Measurements from ENCODE around the gene SLC25A25.
"Not testable (repeated sequence)": the region's sequence is repeated elsewhere in the genome, so short reads cannot be mapped to it uniquely, and the experiment has no call there.

SLC25A25 gene

DNA sequence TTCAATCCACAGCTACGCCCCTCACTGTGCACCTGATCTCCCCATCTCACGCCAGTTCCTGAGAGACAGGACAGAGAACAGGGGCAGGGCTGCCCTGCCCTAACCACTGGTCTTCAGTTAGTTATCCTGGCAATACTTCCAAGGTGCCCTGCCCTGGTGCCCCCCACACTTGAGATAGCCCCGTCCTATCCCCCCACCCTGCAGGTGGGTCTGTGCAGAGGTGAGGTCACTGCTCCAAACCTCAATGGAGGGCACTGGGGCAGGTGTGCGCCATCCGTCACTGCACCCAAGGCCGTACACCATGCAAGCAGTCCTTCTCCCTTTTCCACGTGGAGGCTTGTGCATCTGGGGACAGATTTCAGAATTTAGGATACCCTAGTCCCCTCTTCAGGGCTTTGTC, 62.6 kb downstream of the SLC25A25 start:
- not testable (repeated sequence) for H3K4me3 ChIP-seq (ENCODE audit: low read length); H3K9me3 ChIP-seq (ENCODE audit: control insufficient read depth, low read length); H3K36me3 ChIP-seq (ENCODE audit: control insufficient read depth, insufficient read depth, low read length); H3K27me3 ChIP-seq (ENCODE audit: control insufficient read depth, insufficient read depth, low read length); H3K9ac ChIP-seq (ENCODE audit: low read length)
- H3K4me1 ChIP-seq (ENCODE audit: control insufficient read depth, insufficient read depth, low read length) = peaks cover 27% of the 10 kb centered on the region

GRCh38 chr9:128131346-128131745, 63.3 kb downstream of the SLC25A25 start:
- H3K4me1 ChIP-seq (ENCODE audit: control insufficient read depth, insufficient read depth, low read length) = peaks cover 23% of the 10 kb centered on the region
- not testable (repeated sequence) for H3K9ac ChIP-seq (ENCODE audit: low read length); H3K4me3 ChIP-seq (ENCODE audit: low read length); H3K27me3 ChIP-seq (ENCODE audit: control insufficient read depth, insufficient read depth, low read length); H3K9me3 ChIP-seq (ENCODE audit: control insufficient read depth, low read length); H3K36me3 ChIP-seq (ENCODE audit: control insufficient read depth, insufficient read depth, low read length)

DNA sequence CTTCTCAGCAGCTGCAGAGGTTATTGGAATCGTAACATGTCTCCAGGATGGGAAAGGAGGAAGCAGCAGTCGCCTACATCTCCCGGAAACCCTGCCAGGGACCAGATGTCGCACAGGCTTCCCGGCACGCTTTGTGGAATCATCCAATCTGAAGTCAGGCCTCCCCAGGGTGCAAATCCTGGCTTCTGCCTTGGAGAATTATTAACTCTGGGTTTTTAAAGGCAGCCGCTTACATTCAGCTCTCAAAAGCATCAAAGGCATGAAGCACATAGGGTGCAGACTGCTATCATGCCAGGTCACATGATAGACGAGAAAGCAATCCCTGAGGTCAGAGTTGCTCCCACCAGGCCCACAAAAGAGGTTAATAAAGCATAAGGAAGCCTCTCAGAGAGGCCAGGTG, 64.1 kb downstream of the SLC25A25 start:
- not testable (repeated sequence) for H3K27me3 ChIP-seq (ENCODE audit: control insufficient read depth, insufficient read depth, low read length); H3K9ac ChIP-seq (ENCODE audit: low read length); H3K9me3 ChIP-seq (ENCODE audit: control insufficient read depth, low read length); H3K36me3 ChIP-seq (ENCODE audit: control insufficient read depth, insufficient read depth, low read length); H3K4me3 ChIP-seq (ENCODE audit: low read length)
- H3K4me1 ChIP-seq (ENCODE audit: control insufficient read depth, insufficient read depth, low read length) = peaks cover 18% of the 10 kb centered on the region

DNA sequence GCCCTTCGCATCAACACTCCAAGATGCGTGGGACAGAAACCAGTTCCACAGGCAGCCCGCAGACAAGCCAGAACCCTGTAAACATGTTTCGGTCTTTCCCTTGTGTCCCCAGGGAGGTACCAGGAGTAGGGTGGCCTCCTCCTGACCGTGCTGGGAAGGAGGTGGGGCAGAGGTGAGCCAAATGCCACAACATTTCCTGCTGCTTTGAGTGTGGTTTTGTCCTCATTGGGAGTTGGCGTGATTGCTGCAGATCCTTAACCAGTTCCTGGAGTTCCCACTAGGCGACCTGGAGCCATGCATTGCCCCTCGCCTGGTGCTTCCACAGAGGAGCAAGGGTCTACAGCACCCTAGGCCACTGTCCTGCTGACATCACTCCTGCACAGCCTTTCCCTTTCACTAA, 67.5 kb downstream of the SLC25A25 start:
- not testable (repeated sequence) for H3K4me3 ChIP-seq (ENCODE audit: low read length)

DNA sequence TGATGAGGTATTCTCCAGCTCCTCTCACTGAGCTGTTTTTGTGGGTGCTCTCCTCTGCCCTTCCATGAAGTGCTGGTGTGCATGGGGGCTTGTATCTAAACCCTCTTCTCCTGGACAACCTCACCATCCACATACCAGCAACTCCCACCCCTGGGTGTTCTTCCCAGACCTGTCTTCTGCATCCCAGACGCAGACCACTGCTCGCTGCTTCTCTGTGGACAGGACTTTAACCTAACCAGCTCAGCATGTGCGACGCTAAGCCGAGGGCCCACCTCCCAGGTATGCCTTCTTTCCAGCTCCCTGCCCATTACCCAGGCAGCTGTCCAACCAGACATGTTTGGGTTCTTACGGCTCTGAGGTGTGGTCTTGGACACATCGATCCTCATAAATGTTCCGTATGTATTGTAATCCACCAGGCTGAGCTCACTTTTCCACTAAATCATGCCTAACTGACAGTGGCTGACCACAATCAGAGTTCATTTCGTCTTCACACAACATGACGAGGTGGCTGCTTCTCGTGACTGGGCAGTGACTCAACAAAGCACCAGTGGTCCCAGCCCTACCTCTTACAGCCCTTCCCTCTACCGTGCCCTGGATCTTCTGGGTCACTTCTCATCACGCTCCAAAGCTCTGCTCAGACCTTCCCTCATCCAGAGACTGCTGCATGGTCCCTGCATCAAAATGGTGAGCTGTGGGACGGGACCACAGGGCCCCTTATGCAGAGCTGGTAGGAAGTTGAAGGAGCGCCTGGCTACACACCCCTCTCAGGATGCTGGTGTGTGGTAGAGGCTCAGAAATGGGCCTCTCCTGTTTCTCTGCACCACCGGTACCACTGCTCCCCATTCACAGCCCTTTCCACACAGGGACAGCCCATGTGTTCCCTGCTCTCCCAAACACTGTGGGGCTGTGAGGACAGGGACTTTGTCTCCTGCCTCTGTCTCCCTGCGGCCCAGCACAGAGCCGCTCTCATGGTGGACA, 69.1 kb downstream of the SLC25A25 start:
- H3K4me1 ChIP-seq (ENCODE audit: control insufficient read depth, insufficient read depth, low read length) = peaks cover 9% of the 10 kb centered on the region

More for the DNA sequence above, 67.5 kb downstream of the SLC25A25 start:
- not testable (repeated sequence) for H3K4me1 ChIP-seq (ENCODE audit: control insufficient read depth, insufficient read depth, low read length); H3K9ac ChIP-seq (ENCODE audit: low read length); H3K9me3 ChIP-seq (ENCODE audit: control insufficient read depth, low read length); H3K36me3 ChIP-seq (ENCODE audit: control insufficient read depth, insufficient read depth, low read length); H3K27me3 ChIP-seq (ENCODE audit: control insufficient read depth, insufficient read depth, low read length)

GRCh38 chr9:128138001-128138400, 70.0 kb downstream of the SLC25A25 start:
- no peaks in the 10 kb centered on the region for H3K36me3 ChIP-seq (ENCODE audit: control insufficient read depth, insufficient read depth, low read length)
- no peak overlapping the region for H3K4me3 ChIP-seq (ENCODE audit: low read length)
- H3K9ac ChIP-seq (ENCODE audit: low read length) = no peak overlapping the region
- no peaks in the 10 kb centered on the region for H3K27me3 ChIP-seq (ENCODE audit: control insufficient read depth, insufficient read depth, low read length)
- H3K4me1 ChIP-seq (ENCODE audit: control insufficient read depth, insufficient read depth, low read length) = peaks cover 9% of the 10 kb centered on the region
- no peaks in the 10 kb centered on the region for H3K9me3 ChIP-seq (ENCODE audit: control insufficient read depth, low read length)

More for the DNA sequence above, 69.1 kb downstream of the SLC25A25 start:
- H3K36me3 ChIP-seq (ENCODE audit: control insufficient read depth, insufficient read depth, low read length) = no peaks in the 10 kb centered on the region
- no peaks in the 10 kb centered on the region for H3K27me3 ChIP-seq (ENCODE audit: control insufficient read depth, insufficient read depth, low read length)
- H3K9ac ChIP-seq (ENCODE audit: low read length) = no peak overlapping the region
- H3K4me3 ChIP-seq (ENCODE audit: low read length) = no peak overlapping the region
- no peaks in the 10 kb centered on the region for H3K9me3 ChIP-seq (ENCODE audit: control insufficient read depth, low read length)

GRCh38 chr9:128139621-128140020, 71.6 kb downstream of the SLC25A25 start:
- H3K9me3 ChIP-seq (ENCODE audit: control insufficient read depth, low read length) = no peaks in the 10 kb centered on the region
- H3K4me1 ChIP-seq (ENCODE audit: control insufficient read depth, insufficient read depth, low read length) = peaks cover 23% of the 10 kb centered on the region
- H3K27me3 ChIP-seq (ENCODE audit: control insufficient read depth, insufficient read depth, low read length) = no peaks in the 10 kb centered on the region
- no peak overlapping the region for H3K4me3 ChIP-seq (ENCODE audit: low read length)
- no peak overlapping the region for H3K9ac ChIP-seq (ENCODE audit: low read length)
- no peaks in the 10 kb centered on the region for H3K36me3 ChIP-seq (ENCODE audit: control insufficient read depth, insufficient read depth, low read length)

- Histone ChIP-seq H3K9ac (ENCODE audit: low read length) (no peak overlapping the region), H3K4me3 (ENCODE audit: low read length) (no peak overlapping the region), H3K36me3 (ENCODE audit: control insufficient read depth, insufficient read depth, low read length) (no peaks in the 10 kb centered on the region), H3K27me3 (ENCODE audit: control insufficient read depth, insufficient read depth, low read length) (no peaks in the 10 kb centered on the region), H3K4me1 (ENCODE audit: control insufficient read depth, insufficient read depth, low read length) (peaks cover 20% of the 10 kb centered on the region), H3K9me3 (ENCODE audit: control insufficient read depth, low read length) (no peaks in the 10 kb centered on the region)
Measured at GRCh38 chr9:128141604-128142003, 73.6 kb downstream of the SLC25A25 start.

- Histone ChIP-seq H3K36me3 (ENCODE audit: control insufficient read depth, insufficient read depth, low read length) (no peaks in the 10 kb centered on the region), H3K9me3 (ENCODE audit: control insufficient read depth, low read length) (no peaks in the 10 kb centered on the region), H3K9ac (ENCODE audit: low read length) (no peak overlapping the region), H3K4me1 (ENCODE audit: control insufficient read depth, insufficient read depth, low read length) (peaks cover 20% of the 10 kb centered on the region), H3K4me3 (ENCODE audit: low read length) (no peak overlapping the region), H3K27me3 (ENCODE audit: control insufficient read depth, insufficient read depth, low read length) (no peaks in the 10 kb centered on the region)
Measured at GRCh38 chr9:128142061-128142460, 74.0 kb downstream of the SLC25A25 start.

GRCh38 chr9:128142596-128142995, 74.6 kb downstream of the SLC25A25 start:
- Histone ChIP-seq H3K9ac (ENCODE audit: low read length) (no peak overlapping the region), H3K9me3 (ENCODE audit: control insufficient read depth, low read length) (no peaks in the 10 kb centered on the region), H3K27me3 (ENCODE audit: control insufficient read depth, insufficient read depth, low read length) (no peaks in the 10 kb centered on the region), H3K4me3 (ENCODE audit: low read length) (no peak overlapping the region), H3K4me1 (ENCODE audit: control insufficient read depth, insufficient read depth, low read length) (peaks cover 20% of the 10 kb centered on the region), H3K36me3 (ENCODE audit: control insufficient read depth, insufficient read depth, low read length) (no peaks in the 10 kb centered on the region)

DNA sequence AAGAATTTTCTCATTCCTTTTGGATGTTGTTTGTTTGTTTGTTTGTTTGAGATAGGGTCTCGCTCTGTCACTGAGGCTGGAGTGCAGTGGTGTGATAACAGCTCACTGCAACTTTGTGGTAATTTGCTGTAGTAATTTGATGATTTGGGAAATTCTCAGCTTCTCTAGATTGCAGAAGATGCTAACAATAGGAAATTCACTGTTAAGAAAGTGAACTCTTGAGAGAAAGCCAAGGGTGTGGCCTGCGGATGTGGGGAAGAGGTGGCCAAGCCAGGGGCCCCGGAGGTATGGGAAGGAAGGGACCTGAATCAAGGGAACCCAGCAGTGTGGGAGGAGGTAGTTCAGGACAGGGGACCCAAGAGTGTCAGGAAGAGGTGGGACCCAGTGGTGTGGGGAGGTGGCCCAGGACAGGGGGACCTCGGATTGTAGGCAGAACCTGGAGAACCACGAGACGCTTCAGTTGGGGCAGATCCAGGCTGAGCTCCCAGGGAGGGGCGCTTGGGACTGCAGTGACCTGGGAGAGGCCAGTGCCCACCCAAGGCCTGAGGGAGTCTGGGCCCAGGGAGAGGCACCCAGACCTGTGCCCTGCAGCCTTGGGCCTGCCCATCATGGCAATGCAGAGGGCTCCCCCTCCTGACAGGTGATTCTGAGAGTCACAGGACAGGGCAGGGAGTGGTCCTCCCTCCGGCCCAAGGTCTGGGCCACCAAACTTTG, 75.7 kb downstream of the SLC25A25 start:
- Histone ChIP-seq H3K36me3 (ENCODE audit: control insufficient read depth, insufficient read depth, low read length) (no peaks in the 10 kb centered on the region), H3K27me3 (ENCODE audit: control insufficient read depth, insufficient read depth, low read length) (no peaks in the 10 kb centered on the region), H3K4me1 (ENCODE audit: control insufficient read depth, insufficient read depth, low read length) (peaks cover 29% of the 10 kb centered on the region), H3K4me3 (ENCODE audit: low read length) (no peak overlapping the region), H3K9me3 (ENCODE audit: control insufficient read depth, low read length) (no peaks in the 10 kb centered on the region), H3K9ac (ENCODE audit: low read length) (no peak overlapping the region)

All from mucosa of stomach (tissue), 1 donor.